HepG2 (cell line): ENCODE measurements around the gene ZFAND2B. TPM values are rescaled to one million over a fixed set of nuclear protein-coding genes. Genes with fewer than 3 reads are reported as not detected.

Source experiments
- AKAP8 ChIP-seq: sonication (generic); formaldehyde crosslinking; IDR thresholded peaks from 2 replicates; pipeline ENCODE4 v1.5.1; 2020; ENCODE audit warnings: mild to moderate bottlenecking, missing genetic modification reagents
- FOXA1 ChIP-seq, 2 experiments: fragments of 450-650 bp in 1 of 2; sonication (generic) in 1 of 2; formaldehyde crosslinking in 1 of 2; IDR thresholded peaks; 2 replicates each; pipeline versions ENCODE4 v1.4.0 to v1.6.1; 2016 to 2020; ENCODE audit warnings: missing genetic modification reagents in 1 of 2
- FOXK1 ChIP-seq: sonication (generic); formaldehyde crosslinking; IDR thresholded peaks from 2 replicates; pipeline ENCODE4 v1.4.0; 2020; ENCODE audit warnings: low read depth, missing genetic modification reagents, borderline replicate concordance
- KLF16 ChIP-seq, 2 experiments: sonication (generic) in 1 of 2; formaldehyde crosslinking in 1 of 2; IDR thresholded peaks; 2 replicates each; pipeline versions ENCODE4 v1.6.1 to v1.8.0; 2016 to 2023; ENCODE audit warnings: missing genetic modification reagents in 2 of 2, missing compliant biosample characterization in 1 of 2
- MAFF ChIP-seq: IDR thresholded peaks from 2 replicates; pipeline ENCODE4 v1.6.1; 2011; ENCODE audit warnings: low read depth, low read length, improper control_type of control experiment
- MLLT10 ChIP-seq: sonication (generic); formaldehyde crosslinking; IDR thresholded peaks from 2 replicates; pipeline ENCODE4 v1.4.0; 2020; ENCODE audit warnings: missing genetic modification reagents
- NFE2L1 ChIP-seq: sonication (generic); formaldehyde crosslinking; IDR thresholded peaks from 2 replicates; pipeline ENCODE4 v1.4.0; 2020; ENCODE audit warnings: missing genetic modification reagents, mild to moderate bottlenecking, borderline replicate concordance
- NFIC ChIP-seq: IDR thresholded peaks from 2 replicates; pipeline ENCODE4 v1.6.1; 2012; ENCODE audit warnings: mild to moderate bottlenecking, low read length, inconsistent platforms
- NFYB ChIP-seq: sonication (generic); formaldehyde crosslinking; IDR thresholded peaks from 2 replicates; pipeline ENCODE4 v1.4.0; 2020; ENCODE audit warnings: missing genetic modification reagents
- NR3C1 ChIP-seq: sonication (generic); formaldehyde crosslinking; IDR thresholded peaks from 2 replicates; pipeline ENCODE4 v1.4.0; 2020; ENCODE audit warnings: missing genetic modification reagents
- PAF1 ChIP-seq: IDR thresholded peaks from 2 replicates; pipeline ENCODE4 v1.6.1; 2016; ENCODE audit warnings: missing genetic modification reagents, missing compliant biosample characterization
- RBM39 ChIP-seq: fragments of 200-400 bp; formaldehyde crosslinking; IDR thresholded peaks from one replicate; pipeline ENCODE4 v1.6.1; 2018; ENCODE audit warnings: antibody characterized with exemption, mild to moderate bottlenecking, low read depth, low read length; ENCODE audit not compliant: poor library complexity, severe bottlenecking
- SP1 ChIP-seq, 2 experiments: fragments of 450-650 bp in 1 of 2; sonication (generic) in 1 of 2; formaldehyde crosslinking in 1 of 2; IDR thresholded peaks; 2 replicates each; pipeline versions ENCODE4 v1.4.0 to v1.6.1; 2016 to 2020; ENCODE audit warnings: missing genetic modification reagents in 1 of 2
- U2AF1 ChIP-seq: fragments of 200-400 bp; formaldehyde crosslinking; optimal IDR thresholded peaks from 2 replicates; pipeline ENCODE3; 2017; ENCODE audit warnings: mild to moderate bottlenecking, low read depth, low read length
- ZBTB7B ChIP-seq: sonication (generic); formaldehyde crosslinking; IDR thresholded peaks from 2 replicates; pipeline ENCODE4 v1.4.0; 2020; ENCODE audit warnings: missing genetic modification reagents
- ZNF124 ChIP-seq: sonication (generic); formaldehyde crosslinking; IDR thresholded peaks from 2 replicates; pipeline ENCODE4 v1.4.0; 2020; ENCODE audit warnings: missing genetic modification reagents
- ZNF230 ChIP-seq: sonication (generic); formaldehyde crosslinking; IDR thresholded peaks from 2 replicates; pipeline ENCODE4 v1.4.0; 2020; ENCODE audit warnings: mild to moderate bottlenecking, missing genetic modification reagents
- ZNF329 ChIP-seq: sonication (generic); formaldehyde crosslinking; IDR thresholded peaks from 2 replicates; pipeline ENCODE4 v1.9.0; 2021; ENCODE audit warnings: low read depth, mild to moderate bottlenecking, missing genetic modification reagents
- ZNF432 ChIP-seq: sonication (generic); formaldehyde crosslinking; IDR thresholded peaks from 2 replicates; pipeline ENCODE4 v1.5.0; 2020; ENCODE audit warnings: missing genetic modification reagents, mild to moderate bottlenecking, borderline replicate concordance
- ZNF441 ChIP-seq: sonication (generic); formaldehyde crosslinking; IDR thresholded peaks from 2 replicates; pipeline ENCODE4 v1.7.0; 2021; ENCODE audit warnings: missing genetic modification reagents, borderline replicate concordance
- ZNF550 ChIP-seq: sonication (generic); formaldehyde crosslinking; IDR thresholded peaks from 2 replicates; pipeline ENCODE4 v1.4.0; 2020; ENCODE audit warnings: mild to moderate bottlenecking, missing genetic modification reagents, borderline replicate concordance
- ZNF556 ChIP-seq: sonication (generic); formaldehyde crosslinking; IDR thresholded peaks from 2 replicates; pipeline ENCODE4 v1.4.0; 2020; ENCODE audit warnings: mild to moderate bottlenecking, missing genetic modification reagents, borderline replicate concordance
- ZNF589 ChIP-seq: sonication (generic); formaldehyde crosslinking; conservative IDR thresholded peaks from 2 replicates; pipeline ENCODE4 v1.8.0; 2022; ENCODE audit warnings: mild to moderate bottlenecking, moderate library complexity, missing genetic modification reagents
- ZNF782 ChIP-seq: sonication (generic); formaldehyde crosslinking; IDR thresholded peaks from 2 replicates; pipeline ENCODE4 v1.4.0; 2020; ENCODE audit warnings: missing genetic modification reagents, mild to moderate bottlenecking, borderline replicate concordance
- polyA plus RNA-seq, 8 experiments: library from polyadenylated mRNA; depleted of rRNA in 3 of 8; stranded (reverse) in 7 of 8; unstranded in 1 of 8; fragments of >200 nt; fragmentation: Illumina TruSeq in 4 of 8; extraction: Trizol in 4 of 8; gene quantifications; 2 replicates each; pipeline versions ENCODE4 v1.2.1 to v1.2.3, GENCODE V29; 2011 to 2016; ENCODE audit warnings: low read depth in 4 of 8, missing spikeins in 1 of 8, mixed read lengths in 1 of 8; ENCODE audit not compliant: insufficient read depth in 1 of 8
- total RNA-seq, 5 experiments: library from RNA; depleted of rRNA; stranded (reverse); fragments of >200 nt; fragmentation: Illumina TruSeq; extraction: Trizol; gene quantifications; 2 replicates each; pipeline ENCODE4 v1.2.3, GENCODE V29; 2016; ENCODE audit warnings: low read depth in 1 of 5
- TF ChIP-seq, protein P1 (sequence below): IDR thresholded peaks from 2 replicates; pipeline ENCODE4 v1.6.1; 2016; ENCODE audit warnings: mild to moderate bottlenecking, missing biosample characterization, missing genetic modification reagents
- TF ChIP-seq, protein P2 (sequence below): sonication (generic); formaldehyde crosslinking; conservative IDR thresholded peaks from 2 replicates; pipeline ENCODE4 v1.4.0; 2020; ENCODE audit warnings: missing genetic modification reagents
- TF ChIP-seq, protein P3 (sequence below): sonication (generic); formaldehyde crosslinking; IDR thresholded peaks from 2 replicates; pipeline ENCODE4 v1.9.0; 2021; ENCODE audit warnings: missing genetic modification reagents, borderline replicate concordance

Gene ZFAND2B
- total and polyA plus RNA-seq, 2 of the 13 experiments (the other 11 are each of a cell fraction or from before 2014, with no cell fraction given), result 53.3 to 115 TPM

DNA sequence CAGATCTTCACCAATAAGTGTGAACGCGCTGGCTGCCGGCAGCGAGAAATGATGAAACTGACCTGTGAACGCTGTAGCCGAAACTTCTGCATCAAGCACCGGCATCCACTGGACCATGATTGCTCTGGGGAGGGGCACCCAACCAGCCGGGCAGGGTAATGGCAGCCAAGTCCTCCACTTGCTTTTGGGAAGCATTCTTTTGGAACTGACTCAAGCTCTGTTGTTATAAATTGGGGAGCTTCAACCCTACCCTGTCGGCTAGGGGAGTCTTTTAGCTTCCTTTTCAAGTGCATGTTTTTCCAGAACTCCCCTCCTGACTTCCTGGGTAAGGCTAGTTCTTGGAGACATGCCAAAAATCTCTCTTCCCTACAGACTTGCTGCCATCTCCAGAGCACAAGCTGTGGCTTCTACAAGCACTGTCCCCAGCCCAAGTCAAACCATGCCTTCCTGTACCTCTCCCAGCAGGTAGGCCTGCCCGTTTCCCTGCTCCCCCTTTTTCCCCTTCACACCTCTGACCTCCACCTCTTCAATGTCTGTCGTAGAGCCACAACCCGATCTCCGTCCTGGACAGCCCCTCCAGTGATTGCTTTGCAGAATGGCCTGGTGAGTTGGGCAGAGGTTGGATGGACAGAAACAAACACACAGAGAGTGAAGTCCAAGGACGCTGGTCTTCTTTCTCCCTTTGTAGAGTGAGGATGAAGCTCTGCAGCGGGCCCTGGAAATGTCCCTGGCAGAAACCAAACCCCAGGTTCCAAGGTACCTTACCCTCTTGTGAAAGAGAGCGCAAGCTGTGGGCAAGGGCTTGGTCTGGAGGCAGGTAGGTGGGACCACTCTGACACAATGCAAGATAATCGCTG, 1.5 kb downstream of the ZFAND2B start (continued):
- TF ChIP-seq RBM39 (no peak), SP1 (IDR thresholded peaks at IDR 0.05) (no peak), SP1 (CRISPR knock-in tag; IDR thresholded peaks at IDR 0.05) (no peak; the same call in 1 of the 2 replicates), AKAP8 (CRISPR knock-in tag) (0 out of 2 replicates have a peak, but pooled peaks have one; percentile 40), ZNF782 (no peak; the same call in 1 of the 2 replicates), ZNF329 (CRISPR knock-in tag) (no peak), NFIC (peak; percentile 80; the same call in 1 of the 2 replicates), ZNF550 (CRISPR knock-in tag) (no peak), PAF1 (CRISPR knock-in tag) (peak; percentile 81; the same call in 1 of the 2 replicates), FOXK1 (CRISPR knock-in tag) (peak; percentile 52; the same call in 1 of the 2 replicates), MAFF (no peak), ZNF432 (CRISPR knock-in tag) (no peak), ZNF589 (CRISPR knock-in tag) (no peak), ZNF124 (CRISPR knock-in tag) (peak; percentile 60; the same call in 1 of the 2 replicates), U2AF1 (no peak), NR3C1 (no peak), ZBTB7B (CRISPR knock-in tag) (peak; percentile 87), FOXA1 (IDR thresholded peaks at IDR 0.05) (no peak), FOXA1 (CRISPR knock-in tag; IDR thresholded peaks at IDR 0.05) (peak; percentile 52; the same call in 1 of the 2 replicates), KLF16 (CRISPR knock-in tag; IDR thresholded peaks at IDR 0.05) (peak in 1 of 2 experiments; percentile 76; a peak in 2 of 4 replicates), NFE2L1 (CRISPR knock-in tag) (0 out of 2 replicates have a peak, but pooled peaks have one; percentile 54), ZNF441 (CRISPR knock-in tag) (no peak), MLLT10 (CRISPR knock-in tag) (no peak), NFYB (CRISPR knock-in tag) (no peak), ZNF556 (peak; percentile 86), ZNF230 (CRISPR knock-in tag) (peak; percentile 52; the same call in 1 of the 2 replicates)
- TF ChIP-seq, protein P1, sequence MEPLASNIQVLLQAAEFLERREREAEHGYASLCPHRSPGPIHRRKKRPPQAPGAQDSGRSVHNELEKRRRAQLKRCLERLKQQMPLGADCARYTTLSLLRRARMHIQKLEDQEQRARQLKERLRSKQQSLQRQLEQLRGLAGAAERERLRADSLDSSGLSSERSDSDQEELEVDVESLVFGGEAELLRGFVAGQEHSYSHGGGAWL (CRISPR knock-in tag), result no peak
- TF ChIP-seq, protein P2, sequence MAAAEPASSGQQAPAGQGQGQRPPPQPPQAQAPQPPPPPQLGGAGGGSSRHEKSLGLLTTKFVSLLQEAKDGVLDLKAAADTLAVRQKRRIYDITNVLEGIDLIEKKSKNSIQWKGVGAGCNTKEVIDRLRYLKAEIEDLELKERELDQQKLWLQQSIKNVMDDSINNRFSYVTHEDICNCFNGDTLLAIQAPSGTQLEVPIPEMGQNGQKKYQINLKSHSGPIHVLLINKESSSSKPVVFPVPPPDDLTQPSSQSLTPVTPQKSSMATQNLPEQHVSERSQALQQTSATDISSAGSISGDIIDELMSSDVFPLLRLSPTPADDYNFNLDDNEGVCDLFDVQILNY, result no peak
- TF ChIP-seq, protein P3, sequence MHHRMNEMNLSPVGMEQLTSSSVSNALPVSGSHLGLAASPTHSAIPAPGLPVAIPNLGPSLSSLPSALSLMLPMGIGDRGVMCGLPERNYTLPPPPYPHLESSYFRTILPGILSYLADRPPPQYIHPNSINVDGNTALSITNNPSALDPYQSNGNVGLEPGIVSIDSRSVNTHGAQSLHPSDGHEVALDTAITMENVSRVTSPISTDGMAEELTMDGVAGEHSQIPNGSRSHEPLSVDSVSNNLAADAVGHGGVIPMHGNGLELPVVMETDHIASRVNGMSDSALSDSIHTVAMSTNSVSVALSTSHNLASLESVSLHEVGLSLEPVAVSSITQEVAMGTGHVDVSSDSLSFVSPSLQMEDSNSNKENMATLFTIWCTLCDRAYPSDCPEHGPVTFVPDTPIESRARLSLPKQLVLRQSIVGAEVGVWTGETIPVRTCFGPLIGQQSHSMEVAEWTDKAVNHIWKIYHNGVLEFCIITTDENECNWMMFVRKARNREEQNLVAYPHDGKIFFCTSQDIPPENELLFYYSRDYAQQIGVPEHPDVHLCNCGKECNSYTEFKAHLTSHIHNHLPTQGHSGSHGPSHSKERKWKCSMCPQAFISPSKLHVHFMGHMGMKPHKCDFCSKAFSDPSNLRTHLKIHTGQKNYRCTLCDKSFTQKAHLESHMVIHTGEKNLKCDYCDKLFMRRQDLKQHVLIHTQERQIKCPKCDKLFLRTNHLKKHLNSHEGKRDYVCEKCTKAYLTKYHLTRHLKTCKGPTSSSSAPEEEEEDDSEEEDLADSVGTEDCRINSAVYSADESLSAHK (CRISPR knock-in tag), result no peak
